HG03175 (cell line): Measurements from ENCODE around the gene HBS1L.
A peak's percentile ranks its signal among the peaks of the same experiment; 100 is the strongest.
"Not testable (repeated sequence)": the region's sequence is repeated elsewhere in the genome, so short reads cannot be mapped to it uniquely, and the experiment has no call there.

Experiments
- ATAC-seq: cut with Tn5 transposase; IDR thresholded peaks from one replicate; pipeline ENCODE4 v1.9.1; 2021; ENCODE audit warnings: mild to moderate bottlenecking, moderate library complexity; ENCODE audit not compliant: unreplicated experiment

HBS1L gene

DNA sequence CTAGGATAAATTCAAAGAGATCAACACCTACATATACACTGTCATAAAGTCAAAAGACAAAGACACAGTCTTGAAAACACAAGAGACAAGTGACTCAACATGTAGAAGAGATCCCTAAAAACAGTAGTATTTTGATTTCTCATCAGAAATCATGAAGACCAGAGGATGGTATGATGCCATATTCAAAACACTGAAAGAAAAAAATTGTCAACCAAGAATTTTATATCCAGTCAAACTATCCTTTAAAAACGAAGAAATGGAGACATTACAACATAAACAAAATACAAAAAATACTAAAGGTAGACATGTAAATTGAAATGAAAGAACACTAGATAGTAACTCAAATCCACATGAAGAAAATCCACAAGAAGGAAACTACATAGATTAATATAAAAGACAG lies 27.3 kb upstream of the HBS1L start:
- ATAC-seq = no peak

GRCh38 chr6:135075018-135075417 lies 20.4 kb upstream of the HBS1L start:
- ATAC-seq = no peak

GRCh38 chr6:135073756-135074393 lies 19.3 kb upstream of the HBS1L start:
- ATAC-seq = no peak

DNA sequence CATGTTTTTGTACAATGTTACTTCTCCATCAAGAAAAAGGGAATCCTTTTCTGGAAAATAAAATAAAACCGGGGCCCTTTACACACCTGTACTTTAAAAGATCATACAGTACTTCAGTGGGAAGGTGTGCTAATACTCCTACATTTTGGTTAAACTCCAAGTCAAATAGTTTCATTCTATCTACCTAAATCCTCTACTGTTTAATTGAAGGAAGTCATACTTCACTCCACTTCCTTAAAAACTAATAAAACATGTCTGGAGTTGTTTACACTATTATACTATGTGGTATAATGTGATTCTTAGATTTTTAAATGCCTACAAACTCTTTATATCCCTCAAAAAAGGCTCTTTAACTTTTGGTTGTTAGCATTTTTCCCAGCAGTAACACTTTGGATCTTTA lies 18.6 kb upstream of the HBS1L start:
- ATAC-seq = no peak

GRCh38 chr6:135072753-135073152 lies 18.1 kb upstream of the HBS1L start:
- ATAC-seq = no peak

- ATAC-seq = no peak
Observed at GRCh38 chr6:135071541-135071940, 16.9 kb upstream of the HBS1L start.

DNA sequence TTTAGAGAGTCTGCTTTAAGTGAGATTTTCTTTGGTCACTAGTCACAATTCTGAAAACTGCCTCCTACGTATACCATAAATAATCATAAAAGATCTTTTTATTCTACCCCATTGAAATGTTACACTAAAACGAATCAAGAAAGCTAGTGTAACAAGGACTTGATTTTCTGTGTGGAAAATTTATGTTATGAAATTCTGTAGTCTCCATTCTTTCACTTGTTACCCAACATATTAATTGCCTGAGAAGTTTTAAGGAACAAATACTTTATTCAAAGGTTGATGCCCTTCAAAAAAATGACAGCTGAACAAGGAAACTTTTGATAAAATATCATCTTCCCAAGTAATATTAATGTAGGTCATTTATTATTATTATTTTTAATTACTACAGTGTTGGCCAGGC lies 13.3 kb upstream of the HBS1L start:
- no peak for ATAC-seq

DNA sequence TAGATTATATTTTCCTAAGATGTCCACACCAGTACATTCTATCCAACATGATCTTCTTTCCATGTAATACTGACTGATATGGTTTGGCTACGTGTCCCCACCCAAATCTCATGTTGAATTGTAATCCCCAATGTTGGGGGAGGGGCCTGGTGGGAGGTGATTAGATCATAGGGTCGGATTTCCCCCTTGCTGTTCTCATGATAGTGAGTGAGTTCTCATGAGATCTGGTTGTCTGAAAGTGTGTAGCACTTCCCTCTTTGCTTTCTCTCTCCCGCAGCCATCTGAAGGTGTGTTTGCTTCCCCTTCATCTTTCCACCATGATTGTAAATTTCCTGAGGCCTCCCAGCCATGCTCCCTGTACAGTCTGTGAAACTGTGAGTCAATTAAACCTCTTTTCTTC lies 12.2 kb upstream of the HBS1L start:
- no peak for ATAC-seq

GRCh38 chr6:135066397-135066796 lies 11.8 kb upstream of the HBS1L start:
- ATAC-seq = no peak

GRCh38 chr6:135064586-135064985 lies 10.0 kb upstream of the HBS1L start:
- ATAC-seq = no peak

DNA sequence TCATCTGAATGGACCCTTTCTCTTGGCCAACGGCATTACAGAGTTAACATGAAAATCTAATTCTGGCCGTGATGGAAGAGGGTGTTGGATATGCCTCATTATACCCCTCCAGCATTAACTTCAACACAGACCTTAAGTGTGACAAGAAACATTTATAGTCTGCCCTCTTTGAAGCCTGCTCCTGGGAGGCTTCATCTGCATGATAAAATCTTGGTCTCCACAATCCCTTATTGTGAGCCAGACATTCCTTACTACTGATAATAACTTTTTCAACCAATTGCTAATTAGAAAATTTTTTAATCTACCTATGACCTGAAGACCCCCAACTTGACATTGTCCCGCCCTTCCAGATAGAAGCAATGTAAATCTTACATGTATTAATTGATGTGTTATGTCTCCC lies 9.3 kb upstream of the HBS1L start:
- ATAC-seq = no peak

DNA sequence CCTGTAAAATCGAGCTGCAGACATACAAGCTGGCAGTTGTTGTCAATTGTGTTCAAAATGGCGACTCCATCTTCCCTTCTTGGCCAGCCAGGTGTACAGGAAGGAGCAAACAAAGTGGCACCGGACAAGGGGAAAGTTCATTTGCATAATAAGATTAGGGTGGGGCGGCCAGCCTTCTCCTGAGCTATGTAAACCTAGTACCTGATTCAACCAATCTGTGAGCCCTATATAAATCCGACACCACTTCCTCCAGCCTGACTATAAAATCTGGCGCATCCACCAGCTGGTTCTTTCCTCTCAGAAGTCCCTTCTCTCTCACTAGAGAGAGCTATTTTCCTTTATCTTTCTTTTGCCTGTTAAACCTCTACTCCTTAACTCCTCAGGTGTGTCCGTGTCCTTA lies 8.1 kb upstream of the HBS1L start:
- ATAC-seq = no peak

GRCh38 chr6:135060076-135060475 lies 5.5 kb upstream of the HBS1L start:
- ATAC-seq = no peak

DNA sequence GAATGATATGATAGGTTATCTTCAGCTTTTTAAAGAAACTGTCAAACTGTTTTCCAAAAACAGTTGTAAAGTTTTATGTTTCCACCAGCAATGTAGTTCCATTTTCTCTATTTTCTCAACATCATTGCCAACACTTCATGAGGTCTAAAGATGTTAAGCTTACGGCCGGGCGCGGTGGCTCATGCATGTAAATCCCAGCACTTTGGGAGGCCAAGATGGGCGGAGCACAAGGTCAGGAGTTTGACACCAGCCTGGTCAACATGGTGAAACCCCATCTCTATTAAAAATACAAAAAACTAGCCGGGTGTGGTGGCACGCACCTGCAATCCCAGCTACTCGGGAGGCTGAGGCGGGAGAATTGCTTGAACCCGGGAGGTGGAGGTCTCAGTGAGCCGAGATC lies 3.7 kb upstream of the HBS1L start:
- ATAC-seq = not testable (repeated sequence)

- no peak for ATAC-seq
Observed at GRCh38 chr6:135056632-135057031, 2.0 kb upstream of the HBS1L start.

DNA sequence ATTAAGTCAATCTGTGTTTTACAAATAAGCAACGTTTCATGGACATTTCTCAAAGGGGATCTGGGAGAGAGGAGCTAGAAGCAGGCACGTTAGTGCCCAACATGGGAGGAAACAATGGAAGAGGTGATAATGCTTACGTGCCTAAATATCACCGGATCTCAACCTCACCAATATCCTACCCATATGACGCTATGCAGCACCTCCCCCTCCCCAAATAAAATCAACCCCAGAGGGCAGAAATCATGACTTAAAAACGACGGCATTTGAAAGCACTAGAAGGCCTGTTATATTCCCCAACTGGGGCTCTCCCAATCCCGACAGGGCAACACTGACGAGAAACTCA lies 425 bp downstream of the HBS1L start:
- peak; percentile 24 for ATAC-seq

DNA sequence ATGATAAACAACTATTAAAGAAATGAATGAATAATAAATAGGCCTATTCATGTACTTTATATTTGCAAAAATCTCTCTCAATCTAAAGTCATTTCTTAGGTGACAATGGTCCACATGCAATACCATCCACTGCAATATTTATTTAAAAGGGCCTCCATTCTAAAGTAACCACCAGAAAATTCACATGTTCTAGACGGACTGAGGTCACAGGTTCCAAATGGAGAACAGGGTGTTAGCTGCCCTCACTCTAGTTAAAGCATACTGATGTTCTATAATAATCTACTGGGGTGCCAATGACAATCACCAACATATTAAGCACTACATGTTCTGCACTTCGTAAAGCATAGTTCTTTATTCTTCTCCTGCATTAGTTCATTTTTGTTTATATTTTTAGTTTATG lies 1.2 kb downstream of the HBS1L start:
- no peak for ATAC-seq

- ATAC-seq = no peak
Observed at GRCh38 chr6:135052939-135053338, 1.7 kb downstream of the HBS1L start.

GRCh38 chr6:135048915-135049314 lies 5.7 kb downstream of the HBS1L start:
- no peak for ATAC-seq

- no peak for ATAC-seq
Observed at GRCh38 chr6:135047336-135047735, 7.3 kb downstream of the HBS1L start.

DNA sequence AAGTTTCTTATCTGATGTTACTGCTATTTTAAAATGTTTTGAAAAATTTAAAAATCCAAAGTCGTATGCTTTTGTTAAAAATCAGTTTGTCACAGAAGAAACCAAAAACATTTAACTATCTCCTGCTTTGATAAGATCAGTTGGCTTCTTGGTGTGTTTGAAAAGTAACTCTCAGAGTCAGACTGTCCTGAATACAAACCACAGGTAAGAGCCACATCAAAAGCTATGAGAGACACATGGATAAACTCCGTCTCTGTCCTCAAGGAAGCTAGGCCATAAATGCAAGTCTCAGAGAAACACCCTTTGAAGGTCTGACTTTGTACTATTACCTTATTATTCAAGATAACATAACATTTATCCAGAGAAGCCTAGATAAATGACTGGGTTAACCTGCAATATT lies 7.7 kb downstream of the HBS1L start:
- ATAC-seq = no peak

DNA sequence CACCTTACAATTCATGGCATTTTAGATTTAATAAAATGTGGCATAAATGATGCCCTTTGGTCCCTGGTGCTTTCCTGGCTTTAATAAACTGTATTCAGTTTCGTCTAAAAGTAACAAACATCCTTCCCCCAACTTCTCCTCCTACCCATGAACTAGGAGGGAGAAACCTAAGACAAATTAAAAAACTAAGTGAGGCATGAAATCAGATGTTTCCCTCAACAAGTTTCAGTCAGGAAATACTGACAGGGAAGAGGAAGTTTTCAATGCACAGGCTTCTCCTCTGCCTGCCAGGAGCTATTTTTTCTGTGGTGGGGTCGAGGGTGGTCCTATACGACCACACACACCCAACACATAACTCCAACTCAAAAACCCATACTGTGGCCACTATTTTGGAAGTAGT lies 10.0 kb downstream of the HBS1L start:
- no peak for ATAC-seq

GRCh38 chr6:135043846-135044245 lies 10.8 kb downstream of the HBS1L start:
- ATAC-seq = no peak

GRCh38 chr6:135043364-135043763 lies 11.3 kb downstream of the HBS1L start:
- no peak for ATAC-seq
